HCEC 1CT (cell line): ENCODE data around the gene COG6.

ENCODE experiments used
- DNase-seq: peaks from one replicate; pipeline ENCODE4 v3.0.0-alpha.2; 2017

The COG6 gene

GRCh38 chr13:39682788-39683187 is 27.3 kb downstream of the COG6 start:
- no peak for DNase-seq

- DNase-seq, result peak; percentile 66
Observed at GRCh38 chr13:39684531-39685137, 29.2 kb downstream of the COG6 start.

- no peak for DNase-seq
Observed at GRCh38 chr13:39685652-39686051, 30.2 kb downstream of the COG6 start.

GRCh38 chr13:39688278-39688677 is 32.8 kb downstream of the COG6 start:
- DNase-seq, result no peak

- DNase-seq, result peak; percentile 9
Observed at GRCh38 chr13:39688699-39689405, 33.4 kb downstream of the COG6 start.

GRCh38 chr13:39692660-39693438 is 37.4 kb downstream of the COG6 start:
- peak; percentile 34 for DNase-seq

GRCh38 chr13:39699274-39699673 is 43.8 kb downstream of the COG6 start:
- no peak for DNase-seq

DNA sequence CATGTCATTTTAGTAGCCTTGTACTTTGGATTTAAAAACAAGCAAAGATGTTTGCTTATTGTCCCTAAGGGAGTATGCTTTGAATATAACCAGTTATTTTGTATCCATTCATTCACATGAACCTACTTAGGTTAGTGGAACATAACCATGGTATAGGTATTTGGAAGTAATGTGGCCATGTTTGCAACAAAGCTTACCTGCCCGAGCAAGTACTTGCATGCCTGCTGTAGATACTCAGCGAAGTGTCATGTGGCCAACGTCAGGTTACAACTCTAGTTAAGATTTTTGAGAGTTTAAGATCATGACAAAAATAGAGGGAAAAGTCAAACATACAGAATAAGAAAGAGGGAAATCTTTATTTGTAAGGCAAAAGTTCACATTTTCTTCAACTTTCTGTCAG is 57.2 kb downstream of the COG6 start:
- no peak for DNase-seq

DNA sequence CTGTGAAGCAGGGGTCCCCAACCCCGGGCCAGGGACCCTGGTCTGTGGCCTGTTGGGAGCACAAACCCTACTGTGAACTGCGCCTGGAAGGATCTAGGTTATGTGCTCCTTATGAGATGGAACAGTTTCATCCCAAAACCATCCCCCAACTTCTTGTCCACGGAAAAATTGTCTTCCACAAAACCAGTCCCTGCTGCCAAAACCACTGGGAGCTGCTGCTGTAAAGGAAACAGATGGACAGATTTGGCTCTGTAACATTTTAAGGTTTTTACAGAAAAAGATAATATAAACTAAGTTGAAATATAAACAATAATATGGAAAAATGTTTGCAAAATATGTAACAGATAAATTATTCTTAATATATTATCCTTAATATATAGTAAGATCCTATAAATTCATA is 73.7 kb downstream of the COG6 start:
- DNase-seq, result no peak

DNA sequence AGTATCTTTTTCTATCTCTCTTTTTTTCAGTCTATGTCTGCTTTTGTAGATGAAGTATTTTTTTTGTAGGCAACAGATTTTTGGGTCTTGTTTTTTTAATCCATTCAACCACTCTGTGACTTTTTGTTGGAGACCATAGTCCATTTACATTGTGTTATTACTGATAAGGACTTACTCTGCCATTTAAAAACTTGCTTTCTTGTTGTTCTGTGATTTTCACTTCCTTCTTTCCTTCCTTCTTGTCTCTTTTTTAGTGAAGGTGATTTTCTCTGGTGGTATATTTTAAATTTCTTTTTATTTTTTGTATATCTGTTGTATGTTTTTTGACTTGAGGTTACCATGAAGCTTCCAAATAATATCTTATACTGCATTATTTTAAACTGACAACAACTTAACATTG is 79.5 kb downstream of the COG6 start:
- no peak for DNase-seq

DNA sequence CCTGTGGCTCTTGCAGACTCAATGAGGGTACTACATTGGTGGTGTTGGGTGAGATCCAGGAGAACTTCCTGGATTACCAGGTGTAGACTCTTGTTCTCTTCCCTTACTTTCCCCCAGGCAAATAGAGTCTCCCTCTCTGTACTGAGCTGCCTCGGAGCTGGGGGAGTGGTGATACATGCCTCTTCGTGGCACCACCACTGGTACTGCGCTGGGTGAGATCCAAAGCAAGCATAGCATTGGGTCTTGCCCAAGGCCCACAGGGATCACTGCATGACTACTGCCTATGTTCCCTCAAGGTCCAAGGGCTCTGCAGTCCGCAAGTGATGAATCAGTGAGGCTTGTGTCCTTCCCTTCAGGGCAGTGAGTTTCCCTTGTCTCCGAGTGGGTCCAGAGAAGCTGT is 81.6 kb downstream of the COG6 start:
- no peak for DNase-seq

DNA sequence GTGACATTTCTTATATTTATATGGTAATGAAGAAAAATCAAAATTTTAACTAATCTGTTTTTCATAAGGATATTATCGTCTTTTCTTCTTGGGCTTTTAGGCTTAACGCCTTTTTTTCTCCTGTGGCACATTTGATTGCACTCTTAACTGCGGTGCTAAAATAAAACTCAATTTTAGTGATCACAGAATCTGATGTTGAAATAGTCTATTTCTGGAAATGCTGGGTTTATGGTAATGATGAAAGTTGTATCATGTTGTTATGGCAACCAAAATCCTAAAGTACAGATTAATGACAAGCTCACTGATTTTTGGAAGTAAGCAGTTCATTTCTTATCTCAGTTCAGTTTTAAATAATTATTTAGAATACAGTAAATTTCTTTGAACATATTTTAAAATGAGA is 85.3 kb downstream of the COG6 start:
- no peak for DNase-seq

GRCh38 chr13:39748961-39749360 is 93.5 kb downstream of the COG6 start:
- DNase-seq, result no peak

DNA sequence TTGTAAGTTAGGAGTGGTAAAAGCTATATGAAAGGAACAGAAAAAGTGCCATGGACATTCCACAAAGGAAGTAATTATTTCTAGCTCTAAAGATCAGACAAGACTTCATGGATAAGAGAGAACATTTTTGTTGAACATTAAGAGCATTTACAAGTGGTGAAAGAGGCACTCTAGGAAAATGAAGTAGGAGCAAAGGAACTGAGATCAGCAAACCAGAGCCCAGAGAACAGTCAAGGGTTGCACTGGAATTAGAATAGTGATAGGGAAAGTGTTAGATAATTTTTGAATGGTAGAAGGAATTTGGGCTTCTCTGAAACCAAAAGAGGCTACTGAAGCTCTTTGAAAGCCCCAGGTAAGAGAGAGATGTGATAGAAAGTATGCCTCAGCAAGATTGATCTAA is 94.1 kb downstream of the COG6 start:
- no peak for DNase-seq

DNA sequence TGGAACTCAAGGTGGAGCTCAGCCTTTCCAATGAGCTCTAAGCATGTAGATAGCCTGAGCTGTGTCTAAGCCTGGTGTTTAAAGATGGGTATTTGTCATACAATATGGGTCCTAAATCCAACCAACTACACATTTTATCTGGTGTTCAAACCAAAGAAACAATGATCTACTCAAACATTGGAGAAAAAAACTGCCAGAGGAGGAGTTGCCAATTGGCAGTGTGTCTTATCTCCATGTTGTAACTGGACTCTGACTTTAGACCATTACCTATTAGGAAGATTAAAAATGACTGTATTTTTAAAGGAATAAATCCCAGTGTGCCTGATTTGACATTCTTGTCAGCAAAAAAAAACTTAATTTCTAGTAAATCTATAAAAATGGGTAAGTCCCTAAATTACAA is 96.3 kb downstream of the COG6 start:
- DNase-seq, result no peak

- no peak for DNase-seq
Observed at GRCh38 chr13:39760521-39760920, 105.1 kb downstream of the COG6 start.

- DNase-seq, result peak; percentile 28
Observed at GRCh38 chr13:39765801-39766463, 110.5 kb downstream of the COG6 start.

- DNase-seq, result no peak
Observed at GRCh38 chr13:39766464-39767158, 111.1 kb downstream of the COG6 start.

- DNase-seq, result no peak
Observed at GRCh38 chr13:39767791-39768517, 112.5 kb downstream of the COG6 start.

DNA sequence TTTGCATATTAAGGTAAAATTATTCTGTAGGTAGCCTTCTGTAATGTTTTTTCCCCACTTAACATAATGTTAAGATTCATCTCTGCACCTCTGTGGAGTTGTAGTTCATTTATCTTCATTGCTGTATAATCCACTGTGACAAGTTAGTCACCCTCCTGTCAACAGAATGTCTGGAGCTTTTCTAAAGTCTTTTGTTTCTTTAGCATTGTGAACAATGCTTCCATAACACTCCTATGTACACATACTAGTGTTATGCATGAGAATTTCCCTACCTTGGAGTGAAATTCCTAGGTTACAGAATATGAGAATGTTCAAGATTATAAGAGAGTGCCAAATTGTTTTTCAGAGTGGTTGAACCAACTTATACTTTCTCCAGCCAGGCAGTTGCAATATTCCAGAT is 113.5 kb downstream of the COG6 start:
- DNase-seq, result no peak

GRCh38 chr13:39770221-39771090 is 115.0 kb downstream of the COG6 start:
- no peak for DNase-seq
